ENCODE results near the gene DOCK4. TPM values are rescaled to one million over a fixed set of nuclear protein-coding genes. Genes with fewer than 3 reads are reported as not detected.

The DOCK4 gene
- total and polyA plus RNA-seq, 3 donors from 2014 or later = 5.4 to 17.1 (median 12.4) TPM

DNA sequence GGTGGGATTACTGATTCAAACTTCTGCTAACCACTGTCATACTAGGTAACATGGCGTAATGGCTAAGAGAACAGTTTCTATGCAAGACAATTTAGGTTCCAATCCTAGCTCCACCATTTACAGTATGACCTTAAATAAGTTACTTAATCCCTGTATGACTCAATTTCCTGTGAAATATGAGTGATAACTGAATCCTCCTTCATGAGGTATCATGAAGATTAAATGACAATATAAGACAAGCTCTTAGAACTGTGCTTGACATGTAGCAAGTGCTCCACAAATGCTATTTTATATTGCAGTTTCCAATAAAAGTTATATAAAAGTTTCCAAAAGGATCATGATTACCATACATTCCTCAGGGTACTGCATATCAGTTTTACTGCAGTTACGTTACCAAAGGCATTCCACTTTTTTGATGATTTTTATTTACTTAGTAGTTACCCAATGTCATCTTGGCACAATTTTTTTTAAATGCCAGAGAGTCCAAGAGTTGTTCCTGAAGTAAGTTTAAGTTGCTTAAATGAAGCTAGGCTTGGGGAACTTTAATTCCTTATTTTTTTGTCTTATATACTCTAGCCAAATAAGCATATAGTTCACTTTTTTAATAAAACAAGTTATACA lies 7.1 kb downstream of the DOCK4 start:
- Histone ChIP-seq H3K27me3 (no peaks in the 10 kb centered on the region), H3K4me1 (peaks cover 3% of the 10 kb centered on the region), H3K36me3 (ENCODE audit: low read depth, missing control alignments) (no peaks in the 10 kb centered on the region), H3K4me3 (no peak overlapping the region), H3K27ac (no peak overlapping the region), H3K9me3 (no peaks in the 10 kb centered on the region)
- intact Hi-C loops (cut with DNase I; ENCODE audit: low total_unique reads) = no loop called here
- WGBS, 2 donors = 91% methylated on average over 2 of the region's 2 CpGs
- TF ChIP-seq, protein P1, sequence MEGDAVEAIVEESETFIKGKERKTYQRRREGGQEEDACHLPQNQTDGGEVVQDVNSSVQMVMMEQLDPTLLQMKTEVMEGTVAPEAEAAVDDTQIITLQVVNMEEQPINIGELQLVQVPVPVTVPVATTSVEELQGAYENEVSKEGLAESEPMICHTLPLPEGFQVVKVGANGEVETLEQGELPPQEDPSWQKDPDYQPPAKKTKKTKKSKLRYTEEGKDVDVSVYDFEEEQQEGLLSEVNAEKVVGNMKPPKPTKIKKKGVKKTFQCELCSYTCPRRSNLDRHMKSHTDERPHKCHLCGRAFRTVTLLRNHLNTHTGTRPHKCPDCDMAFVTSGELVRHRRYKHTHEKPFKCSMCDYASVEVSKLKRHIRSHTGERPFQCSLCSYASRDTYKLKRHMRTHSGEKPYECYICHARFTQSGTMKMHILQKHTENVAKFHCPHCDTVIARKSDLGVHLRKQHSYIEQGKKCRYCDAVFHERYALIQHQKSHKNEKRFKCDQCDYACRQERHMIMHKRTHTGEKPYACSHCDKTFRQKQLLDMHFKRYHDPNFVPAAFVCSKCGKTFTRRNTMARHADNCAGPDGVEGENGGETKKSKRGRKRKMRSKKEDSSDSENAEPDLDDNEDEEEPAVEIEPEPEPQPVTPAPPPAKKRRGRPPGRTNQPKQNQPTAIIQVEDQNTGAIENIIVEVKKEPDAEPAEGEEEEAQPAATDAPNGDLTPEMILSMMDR (IDR thresholded peaks at IDR 0.05) = no peak
- TF ChIP-seq POLR2A (IDR thresholded peaks at IDR 0.05) = no peak
- DNase-seq = no peak

DNA sequence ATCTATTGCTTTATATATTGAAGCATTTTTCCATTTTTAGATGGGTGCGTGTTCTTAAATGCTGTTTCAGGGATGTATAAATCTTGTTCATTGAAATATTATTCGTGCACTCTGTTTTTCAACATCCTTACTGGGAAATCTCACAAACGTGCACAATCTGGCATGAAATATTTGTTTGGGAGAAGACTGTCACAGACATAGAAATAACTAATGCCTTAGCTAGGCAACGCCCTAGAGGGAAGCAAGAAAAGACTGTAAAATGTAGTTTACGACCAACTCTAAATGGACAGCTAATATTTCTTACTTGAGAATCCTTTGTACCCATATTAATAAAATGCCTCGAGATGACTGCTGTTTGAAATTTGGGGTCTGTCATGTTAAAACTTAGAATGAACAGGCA lies 8.9 kb downstream of the DOCK4 start:
- TF ChIP-seq POLR2A (IDR thresholded peaks at IDR 0.05) = no peak
- TF ChIP-seq, protein P1 (IDR thresholded peaks at IDR 0.05) = no peak
- Histone ChIP-seq H3K36me3 (ENCODE audit: low read depth, missing control alignments) (no peaks in the 10 kb centered on the region), H3K4me1 (no peaks in the 10 kb centered on the region), H3K4me3 (no peak overlapping the region), H3K9me3 (no peaks in the 10 kb centered on the region), H3K27ac (no peak overlapping the region), H3K27me3 (no peaks in the 10 kb centered on the region)
- WGBS, 2 donors = 84 to 86% methylated on average over 6 of the region's 6 CpGs
- intact Hi-C loops (cut with DNase I; ENCODE audit: low total_unique reads) = no loop called here
- no peak for DNase-seq

DNA sequence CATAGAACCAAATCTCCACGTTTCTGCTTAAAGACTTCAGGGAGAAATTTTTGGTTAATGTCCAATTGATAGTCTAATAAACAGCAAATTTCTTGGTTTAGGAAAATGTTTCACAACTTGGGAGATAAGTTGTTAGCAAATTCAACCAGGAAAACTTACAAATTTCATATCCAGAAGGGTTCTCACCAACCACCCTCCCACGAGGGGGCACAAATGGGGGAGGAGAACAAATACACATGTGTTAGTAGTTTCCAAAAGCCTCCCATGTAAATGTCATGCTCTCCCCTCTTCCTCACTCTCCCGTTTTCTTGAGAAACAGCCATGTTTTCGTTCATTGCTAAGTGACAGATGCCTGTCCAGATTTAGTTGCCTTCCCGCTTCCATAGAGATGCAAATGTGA lies 10.5 kb downstream of the DOCK4 start:
- intact Hi-C loops (cut with DNase I; ENCODE audit: low total_unique reads) = no loop called here
- DNase-seq = no peak
- Histone ChIP-seq H3K4me1 (no peaks in the 10 kb centered on the region), H3K9me3 (no peaks in the 10 kb centered on the region), H3K36me3 (ENCODE audit: low read depth, missing control alignments) (no peaks in the 10 kb centered on the region), H3K27ac (no peak overlapping the region), H3K27me3 (no peaks in the 10 kb centered on the region), H3K4me3 (no peak overlapping the region)
- TF ChIP-seq, protein P1 (IDR thresholded peaks at IDR 0.05) = no peak
- TF ChIP-seq POLR2A (IDR thresholded peaks at IDR 0.05) = no peak
- 68 to 75% methylated on average over 5 of the region's 5 CpGs for WGBS, 2 donors

DNA sequence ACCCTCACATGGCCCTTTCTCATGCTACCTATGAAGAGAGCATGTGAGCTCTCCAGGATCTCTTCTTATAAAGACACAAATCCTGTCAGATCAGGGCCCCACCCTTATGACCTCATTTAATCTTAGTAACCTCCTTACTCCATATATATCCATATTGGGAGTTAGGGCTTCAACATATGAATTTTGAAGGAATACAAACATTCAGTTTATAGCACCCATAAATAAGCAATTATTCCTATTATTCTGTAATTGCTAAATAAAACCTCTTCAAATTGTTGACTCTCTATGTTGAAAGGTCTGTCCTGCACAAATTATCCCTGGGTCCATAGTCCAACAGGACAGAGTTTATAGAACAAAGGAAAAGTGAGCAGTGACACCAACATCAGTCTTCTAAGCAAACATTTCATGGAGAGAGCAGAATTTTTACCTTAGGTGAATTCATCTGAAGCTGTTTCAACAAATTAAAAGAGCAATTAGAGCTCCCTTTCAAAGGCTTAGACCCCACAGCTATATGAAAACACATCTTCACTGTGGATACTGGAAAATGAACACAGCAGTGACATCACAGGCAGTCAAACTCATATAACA lies 12.2 kb downstream of the DOCK4 start:
- no peak for TF ChIP-seq POLR2A (IDR thresholded peaks at IDR 0.05)
- TF ChIP-seq, protein P1 (IDR thresholded peaks at IDR 0.05) = no peak
- Histone ChIP-seq H3K4me1 (no peaks in the 10 kb centered on the region), H3K27ac (no peak overlapping the region), H3K27me3 (no peaks in the 10 kb centered on the region), H3K4me3 (no peak overlapping the region), H3K36me3 (ENCODE audit: low read depth, missing control alignments) (no peaks in the 10 kb centered on the region), H3K9me3 (no peaks in the 10 kb centered on the region)
- DNase-seq = no peak
- intact Hi-C loops (cut with DNase I; ENCODE audit: low total_unique reads) = no loop called here

All from testis (tissue), 3 donors.